ENCODE measurements around the gene BIRC7.

The BIRC7 gene

GRCh38 chr20:63286781-63287696 lies 51.3 kb downstream of the BIRC7 start:
- Histone ChIP-seq H3K36me3 (ENCODE audit: control insufficient read depth in 2 of 2, insufficient read depth in 2 of 2, low read length in 2 of 2) (peaks cover 30 to 37% of the 10 kb centered on the region in 2 donors), H3K27me3 (ENCODE audit: control insufficient read depth in 2 of 2, insufficient read depth in 2 of 2, low read length in 2 of 2) (peaks cover 0 to 4% of the 10 kb centered on the region in 2 donors), H3K9me3 (ENCODE audit: control insufficient read depth in 2 of 2, low read length in 2 of 2) (no peaks in the 10 kb centered on the region), H3K4me1 (ENCODE audit: control insufficient read depth in 2 of 2, insufficient read depth in 2 of 2, low read length in 2 of 2) (no peaks in the 10 kb centered on the region), H3K27ac (ENCODE audit: low read depth in 2 of 2, low read length in 2 of 2) (no peak overlapping the region), H3K4me3 (ENCODE audit: low read length in 2 of 2) (no peak overlapping the region), H3K9ac (ENCODE audit: low read depth in 1 of 2, low read length in 2 of 2) (no peak overlapping the region)

- Histone ChIP-seq H3K27me3 (ENCODE audit: control insufficient read depth in 2 of 2, insufficient read depth in 2 of 2, low read length in 2 of 2) (peaks cover 2 to 10% of the 10 kb centered on the region in 2 donors), H3K36me3 (ENCODE audit: control insufficient read depth in 2 of 2, insufficient read depth in 2 of 2, low read length in 2 of 2) (peaks cover 24 to 32% of the 10 kb centered on the region in 2 donors), H3K4me3 (ENCODE audit: low read length in 2 of 2) (no peak overlapping the region), H3K9ac (ENCODE audit: low read depth in 1 of 2, low read length in 2 of 2) (no peak overlapping the region), H3K4me1 (ENCODE audit: control insufficient read depth in 2 of 2, insufficient read depth in 2 of 2, low read length in 2 of 2) (no peaks in the 10 kb centered on the region), H3K27ac (ENCODE audit: low read depth in 2 of 2, low read length in 2 of 2) (no peak overlapping the region), H3K9me3 (ENCODE audit: control insufficient read depth in 2 of 2, low read length in 2 of 2) (no peaks in the 10 kb centered on the region)
Observed at GRCh38 chr20:63287697-63288580, 52.2 kb downstream of the BIRC7 start.

GRCh38 chr20:63288581-63289251 lies 53.0 kb downstream of the BIRC7 start:
- no peaks in the 10 kb centered on the region for H3K4me1 ChIP-seq (ENCODE audit: control insufficient read depth in 2 of 2, insufficient read depth in 2 of 2, low read length in 2 of 2)
- H3K27ac ChIP-seq (ENCODE audit: low read depth in 2 of 2, low read length in 2 of 2): no peak overlapping the region
- H3K36me3 ChIP-seq (ENCODE audit: control insufficient read depth in 2 of 2, insufficient read depth in 2 of 2, low read length in 2 of 2): peaks cover 21 to 30% of the 10 kb centered on the region in 2 donors
- H3K9me3 ChIP-seq (ENCODE audit: control insufficient read depth in 2 of 2, low read length in 2 of 2): no peaks in the 10 kb centered on the region
- no peak overlapping the region for H3K4me3 ChIP-seq (ENCODE audit: low read length in 2 of 2)
- H3K9ac ChIP-seq (ENCODE audit: low read depth in 1 of 2, low read length in 2 of 2): no peak overlapping the region
- peaks cover 2 to 15% of the 10 kb centered on the region in 2 donors for H3K27me3 ChIP-seq (ENCODE audit: control insufficient read depth in 2 of 2, insufficient read depth in 2 of 2, low read length in 2 of 2)

- H3K36me3 ChIP-seq (ENCODE audit: control insufficient read depth in 2 of 2, insufficient read depth in 2 of 2, low read length in 2 of 2): peaks cover 16 to 25% of the 10 kb centered on the region in 2 donors
- peaks cover 2 to 15% of the 10 kb centered on the region in 2 donors for H3K27me3 ChIP-seq (ENCODE audit: control insufficient read depth in 2 of 2, insufficient read depth in 2 of 2, low read length in 2 of 2)
Observed at GRCh38 chr20:63289311-63290135, 53.8 kb downstream of the BIRC7 start.

More at GRCh38 chr20:63289311-63290135, 53.8 kb downstream of the BIRC7 start:
- no peak overlapping the region for H3K9ac ChIP-seq (ENCODE audit: low read depth in 1 of 2, low read length in 2 of 2)
- no peak overlapping the region for H3K27ac ChIP-seq (ENCODE audit: low read depth in 2 of 2, low read length in 2 of 2)
- no peaks in the 10 kb centered on the region for H3K4me1 ChIP-seq (ENCODE audit: control insufficient read depth in 2 of 2, insufficient read depth in 2 of 2, low read length in 2 of 2)
- no peak overlapping the region for H3K4me3 ChIP-seq (ENCODE audit: low read length in 2 of 2)
- H3K9me3 ChIP-seq (ENCODE audit: control insufficient read depth in 2 of 2, low read length in 2 of 2): no peaks in the 10 kb centered on the region

Data from mucosa of rectum (tissue), 2 donors.